HepG2 (cell line): ENCODE data around the gene LASP1. TPM values are rescaled to one million over a fixed set of nuclear protein-coding genes. Genes with fewer than 3 reads are reported as not detected.

ENCODE experiments used
- DDIT3 ChIP-seq: sonication (generic); formaldehyde crosslinking; IDR thresholded peaks from 2 replicates; pipeline ENCODE4 v1.4.0; 2020; ENCODE audit warnings: mild to moderate bottlenecking, missing genetic modification reagents
- E2F5 ChIP-seq: sonication (generic); formaldehyde crosslinking; conservative IDR thresholded peaks from 2 replicates; pipeline ENCODE4 v1.4.0; 2020; ENCODE audit warnings: missing genetic modification reagents
- HOXA3 ChIP-seq: sonication (generic); formaldehyde crosslinking; IDR thresholded peaks from 2 replicates; pipeline ENCODE4 v1.5.0; 2020; ENCODE audit warnings: missing genetic modification reagents
- KLF9 ChIP-seq: IDR thresholded peaks from 2 replicates; pipeline ENCODE4 v1.6.1; 2016; ENCODE audit warnings: low read depth
- MXD1 ChIP-seq: sonication (generic); formaldehyde crosslinking; IDR thresholded peaks from 2 replicates; pipeline ENCODE4 v1.4.0; 2020; ENCODE audit warnings: mild to moderate bottlenecking, missing genetic modification reagents
- PATZ1 ChIP-seq: sonication (generic); formaldehyde crosslinking; IDR thresholded peaks from 2 replicates; pipeline ENCODE4 v1.4.0; 2020; ENCODE audit warnings: missing genetic modification reagents
- PRMT3 ChIP-seq: sonication (generic); formaldehyde crosslinking; IDR thresholded peaks from 2 replicates; pipeline ENCODE4 v1.8.1; 2022; ENCODE audit warnings: low read depth, mild to moderate bottlenecking, moderate library complexity, missing genetic modification reagents, borderline replicate concordance
- REPIN1 ChIP-seq: sonication (generic); formaldehyde crosslinking; IDR thresholded peaks from 2 replicates; pipeline ENCODE4 v1.8.0; 2022; ENCODE audit warnings: missing genetic modification reagents, low read depth, mild to moderate bottlenecking, borderline replicate concordance
- SP140L ChIP-seq: sonication (generic); formaldehyde crosslinking; IDR thresholded peaks from 2 replicates; pipeline ENCODE4 v1.4.0; 2020; ENCODE audit warnings: missing genetic modification reagents, borderline replicate concordance
- ZNF281 ChIP-seq: sonication (generic); formaldehyde crosslinking; IDR thresholded peaks from 2 replicates; pipeline ENCODE4 v1.4.0; 2020; ENCODE audit warnings: missing genetic modification reagents, borderline replicate concordance
- ZNF317 ChIP-seq: sonication (generic); formaldehyde crosslinking; IDR thresholded peaks from 2 replicates; pipeline ENCODE4 v1.5.0; 2020; ENCODE audit warnings: mild to moderate bottlenecking, missing genetic modification reagents
- polyA plus RNA-seq, 8 experiments: library from polyadenylated mRNA; depleted of rRNA in 3 of 8; stranded (reverse) in 7 of 8; unstranded in 1 of 8; fragments of >200 nt; fragmentation: Illumina TruSeq in 4 of 8; extraction: Trizol in 4 of 8; gene quantifications; 2 replicates each; pipeline versions ENCODE4 v1.2.1 to v1.2.3, GENCODE V29; 2011 to 2016; ENCODE audit warnings: low read depth in 4 of 8, missing spikeins in 1 of 8, mixed read lengths in 1 of 8; ENCODE audit not compliant: insufficient read depth in 1 of 8
- total RNA-seq, 5 experiments: library from RNA; depleted of rRNA; stranded (reverse); fragments of >200 nt; fragmentation: Illumina TruSeq; extraction: Trizol; gene quantifications; 2 replicates each; pipeline ENCODE4 v1.2.3, GENCODE V29; 2016; ENCODE audit warnings: low read depth in 1 of 5

Gene LASP1
- total and polyA plus RNA-seq, 2 of the 13 experiments (the other 11 are each of a cell fraction or from before 2014, with no cell fraction given) = 70.1 to 97.0 TPM

- TF ChIP-seq ZNF281 (CRISPR knock-in tag) (peak; percentile 81), SP140L (CRISPR knock-in tag) (peak; percentile 95), E2F5 (peak; percentile 78; the same call in 1 of the 2 replicates), MXD1 (peak; percentile 75), PATZ1 (no peak; the same call in none of the 2 replicates), HOXA3 (CRISPR knock-in tag) (peak; percentile 99), ZNF317 (peak; percentile 81), KLF9 (CRISPR knock-in tag) (peak; percentile 98), PRMT3 (no peak), REPIN1 (CRISPR knock-in tag) (peak; percentile 99), DDIT3 (CRISPR knock-in tag) (no peak)
- TF ChIP-seq, all 625 proteins: peak for 461
These were observed 16.3 kb upstream of the LASP1 start, which contains the start of gene RPL23 (continued) for GRCh38 chr17:38853292-38854219.
